Activated CD8-positive, alpha-beta T cell treated with anti-CD3 and anti-CD28 coated beads for 36 hours (primary cell): ENCODE data around the gene CA6. TPM values are rescaled to one million over a fixed set of nuclear protein-coding genes. Genes with fewer than 3 reads are reported as not detected.

Experiments
- ATAC-seq: fragments of 200-7000 bp; cut with Tn5 transposase; one replicate; pipeline ENCODE4 v1.10.0; 2021; ENCODE audit warnings: mild to moderate bottlenecking, moderate library complexity
- CTCF ChIA-PET: fragments of 350-600 bp; sonication (Branson Sonifier 250); formaldehyde crosslinking; loops from one replicate; lab custom pipeline; 2021; ENCODE audit warnings: antibody characterized with exemption; lab: Charles Lee
- POLR2A ChIA-PET: fragments of 350-600 bp; sonication (Branson Sonifier 250); formaldehyde crosslinking; loops from one replicate; lab custom pipeline; 2021; ENCODE audit warnings: antibody characterized with exemption; lab: Charles Lee
- DNase-seq: peaks from one replicate; pipeline ENCODE4 v3.0.0-alpha.2; 2020
- H3K27ac Mint-ChIP-seq: one replicate; pipeline ENCODE4 v1.8.0; 2021; ENCODE audit warnings: mild to moderate bottlenecking, mixed read lengths
- H3K27me3 Mint-ChIP-seq: one replicate; pipeline ENCODE4 v1.8.0; 2021; ENCODE audit warnings: mixed read lengths
- H3K36me3 Mint-ChIP-seq: one replicate; pipeline ENCODE4 v1.8.0; 2021; ENCODE audit warnings: low read depth, mixed read lengths
- H3K4me1 Mint-ChIP-seq: one replicate; pipeline ENCODE4 v1.8.0; 2021; ENCODE audit warnings: low read depth, mixed read lengths
- H3K4me3 Mint-ChIP-seq: one replicate; pipeline ENCODE4 v1.8.0; 2021; ENCODE audit warnings: mild to moderate bottlenecking, moderate library complexity, mixed read lengths
- H3K9me3 Mint-ChIP-seq: one replicate; pipeline ENCODE4 v1.8.0; 2021; ENCODE audit warnings: mixed read lengths
- intact Hi-C: fragments of 100-400 bp; cut with micrococcal nuclease; formaldehyde crosslinking; loops from one replicate; pipeline ENCODE4 v1.10.0; 2022
- total RNA-seq, 2 experiments: library from RNA; stranded (reverse); gene quantifications; one replicate each; pipeline ENCODE4 v1.2.3, GENCODE V29; 2021
- TF ChIP-seq, protein P1 (sequence below): fragments of 200-600 bp; IDR thresholded peaks from one replicate; pipeline ENCODE4 v1.8.0; 2022; ENCODE audit warnings: antibody characterized with exemption, mild to moderate bottlenecking

CA6 gene
- total RNA-seq, 2 experiments from 2014 or later: 3.5 to 3.9 TPM

DNA sequence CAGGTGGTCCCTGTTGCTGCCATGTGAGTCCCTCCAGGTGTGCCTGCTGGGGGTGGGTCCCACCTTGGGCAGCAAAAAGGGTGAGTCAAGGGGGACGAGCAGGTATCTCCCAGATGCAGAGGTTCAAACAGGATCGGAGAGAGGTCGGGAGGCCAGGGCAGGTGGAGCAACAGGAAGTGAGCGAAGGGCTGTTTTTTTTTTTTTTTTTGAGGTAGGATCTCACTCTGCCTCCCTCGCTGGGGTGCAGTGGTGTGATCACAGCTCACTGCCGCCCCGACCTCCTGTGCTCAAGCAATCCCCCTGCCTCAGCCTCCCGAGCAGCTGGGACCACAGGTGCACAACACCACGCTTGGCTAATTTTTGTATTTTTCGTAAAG is 41.1 kb downstream of the CA6 start:
- POLR2A ChIA-PET: interaction anchor here (0.8 to 2.4 kb wide), 9 partner anchors 10 to 110 kb away, joined by 3 to 13 read pairs (median 5); no protein-coding TSS in a partner anchor
- DNase-seq: peak; percentile 45
- TF ChIP-seq, protein P1, sequence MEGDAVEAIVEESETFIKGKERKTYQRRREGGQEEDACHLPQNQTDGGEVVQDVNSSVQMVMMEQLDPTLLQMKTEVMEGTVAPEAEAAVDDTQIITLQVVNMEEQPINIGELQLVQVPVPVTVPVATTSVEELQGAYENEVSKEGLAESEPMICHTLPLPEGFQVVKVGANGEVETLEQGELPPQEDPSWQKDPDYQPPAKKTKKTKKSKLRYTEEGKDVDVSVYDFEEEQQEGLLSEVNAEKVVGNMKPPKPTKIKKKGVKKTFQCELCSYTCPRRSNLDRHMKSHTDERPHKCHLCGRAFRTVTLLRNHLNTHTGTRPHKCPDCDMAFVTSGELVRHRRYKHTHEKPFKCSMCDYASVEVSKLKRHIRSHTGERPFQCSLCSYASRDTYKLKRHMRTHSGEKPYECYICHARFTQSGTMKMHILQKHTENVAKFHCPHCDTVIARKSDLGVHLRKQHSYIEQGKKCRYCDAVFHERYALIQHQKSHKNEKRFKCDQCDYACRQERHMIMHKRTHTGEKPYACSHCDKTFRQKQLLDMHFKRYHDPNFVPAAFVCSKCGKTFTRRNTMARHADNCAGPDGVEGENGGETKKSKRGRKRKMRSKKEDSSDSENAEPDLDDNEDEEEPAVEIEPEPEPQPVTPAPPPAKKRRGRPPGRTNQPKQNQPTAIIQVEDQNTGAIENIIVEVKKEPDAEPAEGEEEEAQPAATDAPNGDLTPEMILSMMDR: no peak
- intact Hi-C loops: no loop called here
- H3K4me3 Mint-ChIP-seq: peak overlapping the region; percentile 46
- H3K27ac Mint-ChIP-seq: peak overlapping the region; percentile 86
- CTCF ChIA-PET: interaction anchor here (1.2 to 12.3 kb wide), 15 partner anchors 13 to 138 kb away, joined by 4 to 142 read pairs (median 8); no protein-coding TSS in a partner anchor
- H3K9me3 Mint-ChIP-seq: no peaks in the 10 kb centered on the region
- no peaks in the 10 kb centered on the region for H3K36me3 Mint-ChIP-seq
- ATAC-seq: peak; percentile 30
- H3K4me1 Mint-ChIP-seq: peaks cover 42% of the 10 kb centered on the region
- H3K27me3 Mint-ChIP-seq: no peaks in the 10 kb centered on the region

DNA sequence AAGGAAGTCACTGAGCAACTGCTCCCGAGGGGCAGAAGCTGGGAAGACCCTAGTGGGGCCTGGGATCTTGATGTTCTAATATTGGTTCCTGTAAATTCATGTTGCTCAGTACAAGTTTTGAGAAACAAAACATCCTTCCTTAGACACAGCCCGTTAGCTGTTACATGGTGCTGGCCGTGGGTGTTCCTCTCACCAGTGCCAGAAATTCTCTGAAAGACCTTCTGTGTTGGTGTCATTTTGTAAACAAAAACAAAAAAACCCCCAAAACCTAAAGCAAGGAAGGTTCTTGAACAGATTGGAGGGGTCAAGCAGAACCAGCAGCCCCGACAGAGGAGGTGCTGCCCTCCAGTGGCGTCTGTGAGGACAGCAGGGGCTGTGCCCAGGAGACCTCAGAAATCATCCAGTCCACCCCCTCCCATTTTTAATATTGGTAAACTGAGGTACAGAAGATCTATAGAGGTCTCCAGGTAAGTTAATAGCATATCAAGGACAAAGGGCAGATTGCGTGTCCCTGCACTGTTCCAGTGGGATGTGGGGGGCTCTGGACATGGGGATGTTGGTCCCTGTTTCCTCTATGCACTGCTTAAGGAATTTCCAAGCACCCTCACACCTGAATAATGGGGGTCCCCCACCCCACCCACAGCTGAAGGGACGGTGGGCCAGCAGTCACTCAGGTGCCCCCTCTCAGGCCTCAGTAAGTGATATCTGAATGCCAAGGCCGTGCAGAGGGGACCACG is 42.4 kb downstream of the CA6 start:
- Mint-ChIP-seq H3K4me1 (peaks cover 42% of the 10 kb centered on the region), H3K36me3 (no peaks in the 10 kb centered on the region), H3K27ac (peak overlapping the region; percentile 86), H3K4me3 (peak overlapping the region; percentile 40), H3K27me3 (no peaks in the 10 kb centered on the region), H3K9me3 (peaks cover 2% of the 10 kb centered on the region)
- TF ChIP-seq, protein P1: peak; percentile 100
- peak; percentile 74 for ATAC-seq
- ChIA-PET CTCF (interaction anchor here (0.7 to 12.3 kb wide), 35 partner anchors 8 to 136 kb away, joined by 3 to 142 read pairs (median 5); no protein-coding TSS in a partner anchor), POLR2A (interaction anchor here (0.6 to 2.4 kb wide), 15 partner anchors 11 to 127 kb away, joined by 3 to 13 read pairs (median 5); partner anchors contain the start of gene ENO1)
- intact Hi-C loops: loop anchor here (1.0 kb wide), 1 partner anchor 70 kb away; no protein-coding TSS in a partner anchor
- peak; percentile 78 for DNase-seq

DNA sequence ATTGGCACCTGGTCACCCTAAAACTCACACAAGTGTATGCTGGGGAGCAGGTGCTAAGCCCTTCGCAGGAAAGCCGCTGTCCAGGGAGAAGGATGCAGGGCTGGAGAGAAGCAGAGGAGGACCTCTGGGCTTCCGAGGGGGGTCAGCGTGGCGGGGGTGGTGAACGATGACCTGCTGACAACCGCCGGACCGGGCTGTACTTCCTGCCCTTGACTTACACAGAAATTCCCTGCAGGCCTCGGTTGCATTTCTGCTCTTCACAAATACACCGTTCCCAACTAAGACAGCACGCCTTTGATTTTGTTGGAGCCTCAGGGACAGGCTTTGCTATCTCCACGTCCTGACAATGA is 42.9 kb downstream of the CA6 start:
- Mint-ChIP-seq H3K27me3 (no peaks in the 10 kb centered on the region), H3K4me3 (no peak overlapping the region), H3K36me3 (no peaks in the 10 kb centered on the region), H3K9me3 (peaks cover 2% of the 10 kb centered on the region), H3K4me1 (peaks cover 38% of the 10 kb centered on the region), H3K27ac (no peak overlapping the region)
- DNase-seq: no peak
- TF ChIP-seq, protein P1: no peak
- POLR2A ChIA-PET: interaction anchor here (1.0 to 1.9 kb wide), 8 partner anchors 61 to 128 kb away, joined by 3 to 10 read pairs (median 4); no protein-coding TSS in a partner anchor
- intact Hi-C loops: loop anchor here (1.0 kb wide), 1 partner anchor 70 kb away; no protein-coding TSS in a partner anchor
- ATAC-seq: no peak
- CTCF ChIA-PET: interaction anchor here (1.3 to 12.3 kb wide), 13 partner anchors 10 to 130 kb away, joined by 3 to 142 read pairs (median 11); no protein-coding TSS in a partner anchor

DNA sequence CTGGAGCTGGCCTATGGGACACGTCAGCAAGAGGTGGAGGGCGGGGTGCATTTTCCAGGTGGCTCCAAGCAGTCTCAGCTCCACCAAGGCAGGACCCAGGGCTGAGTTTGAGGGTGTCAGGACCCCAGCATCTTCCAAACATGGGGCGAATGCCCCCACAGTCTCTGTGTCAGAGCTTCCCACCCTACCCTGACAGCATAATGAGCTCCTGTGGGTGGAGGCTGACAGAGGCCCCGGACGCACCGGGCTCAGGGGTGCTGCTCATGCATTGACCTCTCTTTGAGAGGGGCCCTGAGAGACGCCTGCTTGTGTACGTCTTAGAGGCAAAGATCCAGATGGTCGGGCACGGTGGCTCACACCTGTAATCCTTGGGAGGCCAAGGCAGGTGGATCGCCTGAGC is 43.4 kb downstream of the CA6 start:
- TF ChIP-seq, protein P1: no peak
- Mint-ChIP-seq H3K27ac (no peak overlapping the region), H3K4me3 (no peak overlapping the region), H3K9me3 (peaks cover 2% of the 10 kb centered on the region), H3K27me3 (no peaks in the 10 kb centered on the region), H3K36me3 (no peaks in the 10 kb centered on the region), H3K4me1 (peaks cover 33% of the 10 kb centered on the region)
- POLR2A ChIA-PET: interaction anchor here (0.7 to 1.9 kb wide), 11 partner anchors 10 to 128 kb away, joined by 3 to 6 read pairs (median 4); no protein-coding TSS in a partner anchor
- DNase-seq (no peak), ATAC-seq (no peak)
- intact Hi-C loops: no loop called here
- CTCF ChIA-PET: interaction anchor here (0.8 to 12.3 kb wide), 18 partner anchors 10 to 130 kb away, joined by 3 to 142 read pairs (median 7); partner anchors contain the start of gene CA6
